Activated CD4-positive, alpha-beta memory T cell treated with anti-CD3 and anti-CD28 coated beads, Interleukin-2, amount 10 ng/mL, durations not matched to agents 7 days and 5 days (primary cell): ENCODE measurements around the gene MYH11. TPM values are rescaled to one million over a fixed set of nuclear protein-coding genes. Genes with fewer than 3 reads are reported as not detected.

Source experiments
- CTCF ChIA-PET: fragments of 350-600 bp; sonication (Branson Sonifier 250); formaldehyde crosslinking; loops from one replicate; lab custom pipeline; 2021; ENCODE audit warnings: antibody characterized with exemption, inconsistent platforms; lab: Charles Lee
- POLR2A ChIA-PET: fragments of 350-600 bp; sonication (Branson Sonifier 250); formaldehyde crosslinking; loops from one replicate; lab custom pipeline; 2021; ENCODE audit warnings: antibody characterized with exemption; lab: Charles Lee
- DNase-seq: peaks from one replicate; pipeline ENCODE4 v3.0.0-alpha.2; 2020
- H3K27ac Mint-ChIP-seq: one replicate; pipeline ENCODE4 v1.8.0; 2021; ENCODE audit warnings: mild to moderate bottlenecking, mixed read lengths
- H3K27me3 Mint-ChIP-seq: one replicate; pipeline ENCODE4 v1.8.0; 2021; ENCODE audit warnings: mixed read lengths
- H3K36me3 Mint-ChIP-seq: one replicate; pipeline ENCODE4 v1.8.0; 2021; ENCODE audit warnings: low read depth, mixed read lengths
- H3K4me1 Mint-ChIP-seq: one replicate; pipeline ENCODE4 v1.8.0; 2021; ENCODE audit warnings: mixed read lengths
- H3K4me3 Mint-ChIP-seq: one replicate; pipeline ENCODE4 v1.8.0; 2021; ENCODE audit warnings: mild to moderate bottlenecking, mixed read lengths
- H3K9me3 Mint-ChIP-seq: one replicate; pipeline ENCODE4 v1.8.0; 2021; ENCODE audit warnings: mixed read lengths
- total RNA-seq, 2 experiments: library from RNA; stranded (reverse); gene quantifications; one replicate each; pipeline ENCODE4 v1.2.3, GENCODE V29; 2021

MYH11 gene
- total RNA-seq, 2 experiments from 2014 or later = 0.08 to 0.10 TPM

DNA sequence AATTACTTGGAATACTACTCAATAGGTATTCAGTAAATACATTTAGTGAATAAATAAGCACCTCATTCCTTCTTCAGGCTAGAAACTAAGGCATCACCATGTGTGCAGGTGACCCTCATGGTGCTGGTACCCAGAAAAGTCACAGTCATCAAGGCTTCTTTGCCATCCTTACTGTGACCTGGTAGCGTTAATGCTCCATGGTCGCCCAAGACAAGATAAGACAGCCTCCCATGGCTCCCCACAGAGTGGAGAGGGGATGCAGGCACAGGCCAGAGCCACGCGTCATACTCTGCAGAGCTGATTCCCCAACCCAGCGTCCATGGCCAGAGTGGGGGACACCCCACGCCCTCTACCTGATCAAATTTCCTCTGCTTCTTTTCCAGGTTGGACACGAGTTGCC lies 133.0 kb downstream of the MYH11 start:
- H3K4me1 Mint-ChIP-seq = no peaks in the 10 kb centered on the region
- H3K27ac Mint-ChIP-seq = no peak overlapping the region
- H3K36me3 Mint-ChIP-seq = peaks cover 46% of the 10 kb centered on the region
- H3K4me3 Mint-ChIP-seq = no peak overlapping the region
- CTCF ChIA-PET = no interaction called here
- no peaks in the 10 kb centered on the region for H3K27me3 Mint-ChIP-seq
- H3K9me3 Mint-ChIP-seq = no peaks in the 10 kb centered on the region
- POLR2A ChIA-PET = no interaction called here
- DNase-seq = no peak

DNA sequence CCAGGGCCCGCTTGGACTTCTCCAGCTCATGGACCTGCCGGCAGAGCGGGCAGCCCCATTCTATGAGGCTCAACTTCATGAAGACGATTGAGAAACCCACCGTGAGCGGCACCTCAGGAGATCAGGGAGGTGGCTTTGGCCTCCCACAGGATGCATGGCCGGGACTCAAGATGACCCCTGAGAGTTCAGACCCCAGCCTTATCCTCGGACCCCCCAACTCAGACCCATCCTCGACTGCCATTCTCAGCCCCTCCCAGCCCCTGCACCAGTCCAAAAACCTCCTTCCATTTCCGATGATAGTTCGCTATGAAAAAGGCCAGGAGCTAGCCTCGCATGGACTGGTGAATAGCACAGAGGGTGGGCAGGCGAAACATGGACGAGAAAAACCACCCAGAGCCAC lies 135.8 kb downstream of the MYH11 start:
- no peaks in the 10 kb centered on the region for H3K9me3 Mint-ChIP-seq
- H3K36me3 Mint-ChIP-seq = peaks cover 48% of the 10 kb centered on the region
- H3K4me1 Mint-ChIP-seq = no peaks in the 10 kb centered on the region
- ChIA-PET CTCF (no interaction called here), POLR2A (no interaction called here)
- H3K4me3 Mint-ChIP-seq = no peak overlapping the region
- H3K27me3 Mint-ChIP-seq = no peaks in the 10 kb centered on the region
- no peak for DNase-seq
- no peak overlapping the region for H3K27ac Mint-ChIP-seq

DNA sequence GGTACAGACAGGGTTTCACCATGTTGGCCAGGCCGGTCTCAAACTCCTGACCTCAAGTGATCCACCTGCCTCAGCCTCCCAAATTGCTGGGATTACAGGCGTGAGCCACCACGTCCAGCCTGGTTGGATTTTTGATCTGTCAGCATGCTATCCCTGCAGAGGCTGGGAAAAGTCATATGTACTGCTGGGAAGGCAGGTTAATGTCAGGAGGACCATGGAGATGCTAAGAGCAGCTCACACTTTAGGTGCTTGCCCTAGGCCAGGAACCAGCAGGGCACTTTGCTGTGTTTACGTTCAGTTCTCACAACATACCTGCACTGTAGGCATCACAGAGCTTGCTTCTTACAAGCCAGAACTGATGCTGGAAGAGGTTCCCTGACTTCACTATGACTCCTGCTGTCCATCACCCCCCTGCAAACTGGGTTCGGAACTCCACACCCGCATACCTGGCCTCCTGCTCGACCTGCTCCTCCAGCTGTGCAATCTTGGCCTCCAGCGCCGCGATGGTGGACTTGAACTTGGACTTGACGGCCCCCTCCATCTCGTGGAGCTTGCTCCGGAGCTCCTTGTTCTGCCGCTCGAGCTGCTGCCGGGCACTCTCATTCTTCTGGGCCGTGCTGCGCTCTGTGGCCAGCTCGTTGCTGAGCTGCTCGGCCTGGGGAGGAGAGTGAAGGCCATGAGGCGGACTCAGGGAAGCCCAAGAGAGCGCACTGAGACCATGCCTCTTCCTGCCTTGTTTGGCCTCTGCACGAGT lies 140.0 kb downstream of the MYH11 start:
- Mint-ChIP-seq H3K4me3 (no peak overlapping the region), H3K36me3 (peaks cover 30% of the 10 kb centered on the region), H3K27me3 (no peaks in the 10 kb centered on the region), H3K9me3 (no peaks in the 10 kb centered on the region), H3K4me1 (no peaks in the 10 kb centered on the region), H3K27ac (no peak overlapping the region)
- CTCF ChIA-PET = interaction anchor here (1.0 kb wide), 1 partner anchor 158 kb away, joined by 3 read pairs; no protein-coding TSS in a partner anchor
- no peak for DNase-seq
- POLR2A ChIA-PET = no interaction called here

DNA sequence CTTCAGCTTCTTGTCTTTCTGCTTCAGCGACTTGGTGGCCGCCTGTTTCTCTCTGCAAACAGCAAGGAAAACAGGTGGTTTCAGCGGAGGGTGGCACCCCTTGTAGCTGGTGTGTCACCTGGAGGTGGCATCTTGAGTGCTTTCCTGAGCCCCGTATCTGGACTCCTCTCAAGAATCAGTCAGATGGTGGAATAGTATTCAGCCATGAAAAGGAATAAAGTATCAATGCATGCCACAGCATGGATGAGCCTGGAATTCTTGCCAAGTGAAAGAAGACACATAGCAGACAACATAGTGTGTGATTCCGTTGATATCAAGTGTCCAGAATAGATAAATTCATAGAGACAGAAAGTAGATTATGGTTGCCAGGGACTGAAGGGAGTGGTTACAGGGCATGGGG lies 141.6 kb downstream of the MYH11 start:
- peaks cover 30% of the 10 kb centered on the region for H3K36me3 Mint-ChIP-seq
- CTCF ChIA-PET = no interaction called here
- DNase-seq = no peak
- H3K27me3 Mint-ChIP-seq = no peaks in the 10 kb centered on the region
- H3K4me3 Mint-ChIP-seq = no peak overlapping the region
- no peak overlapping the region for H3K27ac Mint-ChIP-seq
- no peaks in the 10 kb centered on the region for H3K4me1 Mint-ChIP-seq
- no peaks in the 10 kb centered on the region for H3K9me3 Mint-ChIP-seq
- POLR2A ChIA-PET = interaction anchor here (1.2 kb wide), 1 partner anchor 10 kb away, joined by 3 read pairs; no protein-coding TSS in a partner anchor

DNA sequence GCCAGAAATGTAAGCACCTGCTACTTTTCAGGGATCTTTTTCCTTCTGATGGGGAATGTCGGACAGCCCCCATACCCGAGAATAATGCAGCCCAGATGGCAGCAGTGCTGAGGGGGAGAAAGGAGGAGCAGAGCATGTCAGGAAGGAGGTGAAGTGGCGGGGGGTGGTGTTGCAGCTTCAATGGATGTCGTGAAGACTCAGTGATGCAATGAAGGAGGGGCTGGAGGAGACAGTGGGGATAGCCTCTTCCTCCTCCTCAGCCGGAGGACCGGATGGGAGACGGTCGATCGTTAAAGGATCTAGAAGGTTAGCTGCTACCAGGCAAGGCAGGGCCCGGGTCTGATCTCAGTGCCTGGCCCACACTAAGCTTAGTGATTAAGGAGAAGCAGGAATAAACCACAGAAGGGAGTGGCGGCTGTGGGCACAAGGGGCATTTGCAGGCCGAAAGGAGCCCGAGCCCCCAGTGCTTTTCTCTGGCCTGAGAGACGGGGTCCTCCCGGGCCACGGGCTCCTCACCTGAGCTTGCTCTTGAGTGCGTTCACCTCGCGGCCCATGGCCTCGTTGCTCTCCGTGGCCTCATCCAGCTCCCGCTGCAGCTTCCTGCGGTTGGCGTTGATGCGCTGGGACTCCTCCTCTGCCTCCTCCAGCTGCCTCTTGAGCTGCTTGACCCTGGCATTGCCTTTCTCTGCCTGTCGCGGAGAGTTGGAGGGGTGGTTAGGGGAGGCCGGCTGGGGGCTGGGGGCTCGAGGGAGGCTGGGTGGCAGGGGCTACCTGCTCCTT lies 142.2 kb downstream of the MYH11 start:
- H3K4me1 Mint-ChIP-seq = no peaks in the 10 kb centered on the region
- ChIA-PET POLR2A (no interaction called here), CTCF (no interaction called here)
- peaks cover 32% of the 10 kb centered on the region for H3K36me3 Mint-ChIP-seq
- DNase-seq = no peak
- H3K4me3 Mint-ChIP-seq = no peak overlapping the region
- H3K27ac Mint-ChIP-seq = no peak overlapping the region
- no peaks in the 10 kb centered on the region for H3K9me3 Mint-ChIP-seq
- H3K27me3 Mint-ChIP-seq = no peaks in the 10 kb centered on the region

DNA sequence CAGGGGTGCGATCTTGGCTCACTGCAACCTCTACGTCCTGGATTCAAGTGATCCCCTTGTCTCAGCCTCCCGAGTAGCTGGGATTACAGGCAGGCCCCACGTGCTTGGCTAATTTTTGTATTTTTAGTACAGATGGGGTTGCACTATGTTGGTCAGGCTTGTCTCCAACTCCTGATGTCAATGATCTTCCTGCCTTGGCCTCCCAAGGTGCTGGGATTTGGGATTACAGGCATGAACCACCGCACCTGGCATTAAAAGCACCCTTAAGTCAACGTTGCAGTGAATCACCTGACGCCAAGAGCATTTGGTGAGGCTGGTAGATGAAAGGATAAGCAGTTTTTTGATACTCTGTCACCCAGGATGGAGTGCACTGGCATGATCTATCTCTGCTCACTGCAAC lies 147.8 kb downstream of the MYH11 start:
- no peaks in the 10 kb centered on the region for H3K9me3 Mint-ChIP-seq
- H3K27ac Mint-ChIP-seq = no peak overlapping the region
- H3K36me3 Mint-ChIP-seq = peaks cover 41% of the 10 kb centered on the region
- no peaks in the 10 kb centered on the region for H3K27me3 Mint-ChIP-seq
- no peak for DNase-seq
- H3K4me3 Mint-ChIP-seq = no peak overlapping the region
- peaks cover 3% of the 10 kb centered on the region for H3K4me1 Mint-ChIP-seq
- POLR2A ChIA-PET = no interaction called here
- CTCF ChIA-PET = no interaction called here

DNA sequence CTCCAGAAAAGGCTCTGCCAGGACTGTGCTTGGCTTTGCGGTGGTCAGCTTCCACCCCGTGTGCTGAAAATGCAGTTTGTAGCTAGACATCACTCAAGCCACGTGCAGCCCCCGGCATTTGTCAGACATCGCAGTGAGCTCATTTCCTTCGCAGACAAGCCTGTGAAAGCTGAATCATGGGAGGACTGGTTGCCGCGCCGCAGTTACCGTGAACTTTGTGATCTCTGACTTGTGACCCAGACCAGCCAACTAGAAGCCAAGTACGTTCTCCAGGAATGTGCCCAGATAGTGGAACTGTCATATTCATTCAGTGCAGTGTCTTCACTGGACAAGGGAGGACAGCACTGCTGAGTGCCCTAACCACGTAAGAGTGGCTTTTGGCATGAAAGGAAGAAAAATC lies 148.7 kb downstream of the MYH11 start:
- ChIA-PET POLR2A (no interaction called here), CTCF (no interaction called here)
- no peak for DNase-seq
- Mint-ChIP-seq H3K4me3 (no peak overlapping the region), H3K27me3 (no peaks in the 10 kb centered on the region), H3K9me3 (no peaks in the 10 kb centered on the region), H3K4me1 (peaks cover 11% of the 10 kb centered on the region), H3K36me3 (peaks cover 45% of the 10 kb centered on the region), H3K27ac (no peak overlapping the region)

DNA sequence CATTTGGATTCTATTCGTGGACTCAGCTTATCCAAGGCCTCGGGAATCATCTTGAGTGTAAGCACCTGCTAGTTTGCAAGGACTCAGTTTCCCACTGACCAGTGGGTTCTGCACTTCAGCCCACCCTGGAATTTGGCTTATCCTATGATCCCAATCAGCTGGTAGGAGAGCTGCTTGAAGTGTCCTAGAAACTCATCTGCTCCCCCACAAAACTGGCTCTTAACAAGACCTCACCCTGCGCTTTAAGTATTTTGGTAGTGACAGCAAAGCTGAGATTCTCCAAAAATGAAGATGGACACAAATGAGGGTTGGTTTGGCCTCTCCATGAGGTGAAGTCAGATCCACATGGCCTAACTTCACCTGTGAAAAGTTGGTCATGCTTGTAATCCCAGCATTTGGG lies 149.5 kb downstream of the MYH11 start:
- CTCF ChIA-PET = interaction anchor here (1.5 kb wide), 1 partner anchor 65 kb away, joined by 3 read pairs; no protein-coding TSS in a partner anchor
- Mint-ChIP-seq H3K9me3 (no peaks in the 10 kb centered on the region), H3K36me3 (peaks cover 46% of the 10 kb centered on the region), H3K4me1 (peaks cover 16% of the 10 kb centered on the region), H3K27ac (no peak overlapping the region), H3K4me3 (no peak overlapping the region), H3K27me3 (no peaks in the 10 kb centered on the region)
- POLR2A ChIA-PET = no interaction called here
- no peak for DNase-seq

DNA sequence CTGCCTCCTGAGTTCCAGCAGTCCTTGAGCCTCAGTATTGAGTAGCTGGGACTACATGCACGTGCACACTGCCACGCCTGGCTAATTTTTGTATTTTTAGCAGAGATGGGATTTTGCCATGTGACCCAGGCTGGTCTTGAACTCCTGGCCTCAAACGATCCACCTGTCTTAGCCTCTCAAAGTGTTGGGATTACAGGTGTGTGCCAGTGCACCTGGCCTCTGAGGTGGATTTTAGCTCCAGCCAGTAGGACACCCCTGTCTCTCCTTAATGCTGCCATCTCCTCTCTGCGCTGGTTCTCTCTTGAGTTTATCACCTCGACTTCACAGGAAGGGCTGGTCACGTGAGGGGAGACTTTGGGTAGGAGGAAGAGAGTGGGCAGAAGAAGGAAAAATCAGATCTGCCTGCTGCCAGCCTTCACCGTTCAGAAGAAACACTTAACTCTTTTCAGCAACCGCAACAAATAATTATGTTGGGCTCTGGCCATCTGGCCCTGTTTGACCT lies 151.7 kb downstream of the MYH11 start:
- H3K4me3 Mint-ChIP-seq = no peak overlapping the region
- ChIA-PET CTCF (interaction anchor here (1.0 to 2.7 kb wide), 6 partner anchors 10 to 63 kb away, joined by 3 to 12 read pairs (median 5); partner anchors contain the start of gene MARF1), POLR2A (interaction anchor here (0.8 to 2.7 kb wide), 2 partner anchors 11 to 62 kb away, joined by 3 to 8 read pairs; partner anchors contain the start of gene MARF1)
- no peaks in the 10 kb centered on the region for H3K27me3 Mint-ChIP-seq
- no peaks in the 10 kb centered on the region for H3K9me3 Mint-ChIP-seq
- H3K27ac Mint-ChIP-seq = no peak overlapping the region
- peaks cover 52% of the 10 kb centered on the region for H3K36me3 Mint-ChIP-seq
- DNase-seq = no peak
- H3K4me1 Mint-ChIP-seq = peaks cover 20% of the 10 kb centered on the region

DNA sequence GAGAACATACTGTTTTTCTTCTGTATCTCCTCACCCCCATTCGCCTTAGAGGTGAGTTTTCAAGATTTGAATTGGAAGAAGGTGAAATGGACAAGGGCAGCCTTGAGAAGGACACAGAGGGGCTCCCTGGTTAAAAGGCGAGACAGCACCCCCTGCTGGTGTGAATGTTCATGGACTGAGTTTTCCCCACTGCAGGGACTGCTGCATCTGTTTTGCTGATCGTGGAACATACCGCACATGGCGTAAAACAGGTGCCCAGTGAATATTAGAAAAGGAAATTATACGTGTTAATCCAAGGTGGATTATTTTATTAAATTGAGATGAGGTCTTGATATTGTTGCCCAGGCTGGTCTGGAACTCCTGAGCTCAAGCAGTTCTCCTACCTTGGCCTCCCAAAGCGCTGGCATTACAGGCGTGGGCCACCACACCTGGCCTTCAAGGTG lies 152.3 kb downstream of the MYH11 start:
- Mint-ChIP-seq H3K4me1 (peaks cover 20% of the 10 kb centered on the region), H3K4me3 (no peak overlapping the region), H3K27me3 (no peaks in the 10 kb centered on the region), H3K9me3 (no peaks in the 10 kb centered on the region), H3K36me3 (peaks cover 53% of the 10 kb centered on the region), H3K27ac (no peak overlapping the region)
- DNase-seq = peak; percentile 75
- POLR2A ChIA-PET = interaction anchor here (0.8 to 2.7 kb wide), 2 partner anchors 11 to 62 kb away, joined by 3 to 8 read pairs; partner anchors contain the start of gene MARF1
- CTCF ChIA-PET = interaction anchor here (1.0 to 2.7 kb wide), 6 partner anchors 9 to 62 kb away, joined by 3 to 12 read pairs (median 5); partner anchors contain the start of gene MARF1

DNA sequence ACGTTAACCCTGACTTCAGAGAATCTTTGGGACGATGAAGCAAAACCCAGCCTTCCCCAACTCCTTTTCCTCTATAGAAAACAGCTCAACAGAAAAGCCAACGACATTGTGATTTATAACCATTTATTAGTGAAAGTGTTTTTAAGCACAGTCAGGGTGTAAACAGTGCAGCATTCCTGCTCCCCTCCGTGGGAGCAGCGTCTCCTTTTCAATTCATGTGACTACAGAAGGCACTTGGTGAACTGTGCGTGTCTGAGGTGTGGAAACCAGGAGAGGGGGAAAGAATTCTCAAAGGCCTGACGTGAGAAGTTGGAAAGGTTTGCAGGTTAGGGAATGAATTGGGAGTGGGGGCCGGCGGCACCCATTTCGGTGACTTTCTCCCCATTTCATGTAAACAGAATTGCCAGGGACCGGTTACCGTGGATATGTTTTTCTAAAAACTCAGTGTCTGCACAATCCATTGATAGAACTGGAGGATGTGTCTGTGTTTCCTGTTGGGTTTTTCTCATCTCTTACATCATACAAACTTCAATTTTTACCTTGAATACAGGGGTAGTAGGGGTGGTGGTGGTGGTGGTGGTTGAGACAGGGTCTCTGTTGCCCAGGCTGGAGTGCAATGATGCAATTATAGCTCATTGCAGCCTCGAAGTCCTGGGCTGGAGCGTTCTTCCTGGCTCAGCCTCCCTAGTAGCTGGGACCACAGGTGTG lies 153.6 kb downstream of the MYH11 start:
- CTCF ChIA-PET = interaction anchor here (0.9 to 2.7 kb wide), 5 partner anchors 8 to 275 kb away, joined by 3 to 12 read pairs (median 4); partner anchors contain the start of gene MARF1
- H3K36me3 Mint-ChIP-seq = peaks cover 56% of the 10 kb centered on the region
- POLR2A ChIA-PET = interaction anchor here (2.7 kb wide), 1 partner anchor 60 kb away, joined by 8 read pairs; the partner anchor contains the start of gene MARF1
- peaks cover 20% of the 10 kb centered on the region for H3K4me1 Mint-ChIP-seq
- peak overlapping the region; percentile 40 for H3K27ac Mint-ChIP-seq
- H3K4me3 Mint-ChIP-seq = no peak overlapping the region
- DNase-seq = no peak
- no peaks in the 10 kb centered on the region for H3K27me3 Mint-ChIP-seq
- no peaks in the 10 kb centered on the region for H3K9me3 Mint-ChIP-seq
